ENCODE data around the gene RNASE13. TPM values are rescaled to one million over a fixed set of nuclear protein-coding genes. Genes with fewer than 3 reads are reported as not detected.

RNASE13 gene
- total RNA-seq, 1 experiment from 2014 or later = not detected

DNA sequence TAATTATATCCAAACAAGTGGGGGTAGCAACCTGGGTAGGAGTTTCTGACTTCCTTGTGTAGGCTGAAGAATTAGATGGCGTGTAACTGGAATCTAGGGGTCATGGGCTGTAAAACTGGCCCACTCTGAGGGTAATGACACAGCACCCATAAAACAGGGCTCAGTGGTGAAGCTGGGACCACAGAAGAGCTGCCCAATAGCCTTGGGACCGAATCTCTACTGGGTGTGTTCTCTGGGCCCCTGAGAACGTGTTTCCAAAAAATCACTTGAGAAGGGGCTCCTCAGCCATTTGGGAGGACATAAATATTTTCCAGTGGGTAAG, 26.7 kb upstream of the RNASE13 start:
- Mint-ChIP-seq H3K27ac (no peak overlapping the region), H3K36me3 (ENCODE audit: insufficient read depth in 1 of 3, low read depth in 3 of 3) (no peaks in the 10 kb centered on the region), H3K4me1 (peaks cover 9% of the 10 kb centered on the region in 2 experiments), H3K9me3 (no peaks in the 10 kb centered on the region), H3K4me3 (no peak overlapping the region), H3K27me3 (ENCODE audit: low read depth) (peaks cover 5% of the 10 kb centered on the region)
- no CpG with 5 or more reads among the region's 3 CpGs for WGBS (ENCODE audit: extremely low coverage, insufficient read length, low lambda C conversion rate)
- Histone ChIP-seq H3K4me2 (ENCODE audit: insufficient read depth, insufficient read length, low read length) (no peak overlapping the region), H3K27me3 (ENCODE audit: insufficient read depth, low read length) (no peaks in the 10 kb centered on the region), H3K79me1 (ENCODE audit: insufficient read depth, low read depth, low read length, poor library complexity, severe bottlenecking) (no peaks in the 10 kb centered on the region), H3K23ac (ENCODE audit: insufficient read length, low read depth, low read length) (no peak overlapping the region), H3K9me3 (ENCODE audit: control insufficient read depth, low read depth, low read length) (no peaks in the 10 kb centered on the region), H3K56ac (ENCODE audit: insufficient read length, low read depth, low read length) (no peak overlapping the region), H3K4me1 (ENCODE audit: insufficient read depth, low read length) (no peaks in the 10 kb centered on the region; the same call in 1 of the 2 replicates), H2BK15ac (ENCODE audit: low read depth, low read length) (no peak overlapping the region), H3K18ac (ENCODE audit: insufficient read length, low read depth, low read length) (no peak overlapping the region), H3K79me2 (ENCODE audit: insufficient read depth, low read length) (no peaks in the 10 kb centered on the region), H2AFZ (ENCODE audit: low read length) (no peak overlapping the region), H4K5ac (ENCODE audit: insufficient read length, low read depth, low read length) (no peak overlapping the region), H3K23me2 (ENCODE audit: insufficient read length, low read depth, low read length, poor library complexity, severe bottlenecking) (no peaks in the 10 kb centered on the region), H4K20me1 (ENCODE audit: control insufficient read depth, insufficient read depth, insufficient read length) (no peaks in the 10 kb centered on the region), H4K8ac (replicated peaks; ENCODE audit: insufficient read length, low read depth, low read length) (no peak overlapping the region), H3K9ac (ENCODE audit: extremely low read depth, insufficient read length, low read length) (no peak overlapping the region), H2BK12ac (ENCODE audit: insufficient read length, low read depth, low read length) (no peak overlapping the region), H3K27ac (ENCODE audit: insufficient read length, low read depth, low read length) (no peak overlapping the region), H2BK5ac (ENCODE audit: insufficient read length, low read length) (no peak overlapping the region), H2BK120ac (ENCODE audit: low read depth, low read length, poor library complexity, severe bottlenecking) (no peak overlapping the region), H3T11ph (ENCODE audit: low read length) (no peak overlapping the region), H3K14ac (ENCODE audit: insufficient read depth, low read length) (no peak overlapping the region), H4K91ac (ENCODE audit: insufficient read length, low read depth, low read length) (no peak overlapping the region), H2AK5ac (ENCODE audit: insufficient read length, low read length) (no peak overlapping the region), H3K4ac (ENCODE audit: low read depth, low read length) (no peak overlapping the region), H2BK20ac (ENCODE audit: low read depth, low read length, poor library complexity, severe bottlenecking) (no peak overlapping the region)
- TF ChIP-seq, protein P1, sequence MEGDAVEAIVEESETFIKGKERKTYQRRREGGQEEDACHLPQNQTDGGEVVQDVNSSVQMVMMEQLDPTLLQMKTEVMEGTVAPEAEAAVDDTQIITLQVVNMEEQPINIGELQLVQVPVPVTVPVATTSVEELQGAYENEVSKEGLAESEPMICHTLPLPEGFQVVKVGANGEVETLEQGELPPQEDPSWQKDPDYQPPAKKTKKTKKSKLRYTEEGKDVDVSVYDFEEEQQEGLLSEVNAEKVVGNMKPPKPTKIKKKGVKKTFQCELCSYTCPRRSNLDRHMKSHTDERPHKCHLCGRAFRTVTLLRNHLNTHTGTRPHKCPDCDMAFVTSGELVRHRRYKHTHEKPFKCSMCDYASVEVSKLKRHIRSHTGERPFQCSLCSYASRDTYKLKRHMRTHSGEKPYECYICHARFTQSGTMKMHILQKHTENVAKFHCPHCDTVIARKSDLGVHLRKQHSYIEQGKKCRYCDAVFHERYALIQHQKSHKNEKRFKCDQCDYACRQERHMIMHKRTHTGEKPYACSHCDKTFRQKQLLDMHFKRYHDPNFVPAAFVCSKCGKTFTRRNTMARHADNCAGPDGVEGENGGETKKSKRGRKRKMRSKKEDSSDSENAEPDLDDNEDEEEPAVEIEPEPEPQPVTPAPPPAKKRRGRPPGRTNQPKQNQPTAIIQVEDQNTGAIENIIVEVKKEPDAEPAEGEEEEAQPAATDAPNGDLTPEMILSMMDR (conservative IDR thresholded peaks at IDR 0.05) = no peak
- no peak for DNase-seq
